Type B pancreatic cell (in vitro differentiated cells): ENCODE data around the gene DCLK2. TPM values are rescaled to one million over a fixed set of nuclear protein-coding genes. Genes with fewer than 3 reads are reported as not detected.
A peak's percentile ranks its signal among the peaks of the same experiment; 100 is the strongest.
"Not testable (repeated sequence)": the region's sequence is repeated elsewhere in the genome, so short reads cannot be mapped to it uniquely, and the experiment has no call there.

Source experiments
- DNase-seq: peaks from one replicate; pipeline ENCODE4 v3.0.0; 2021; ENCODE audit warnings: mixed read lengths; ENCODE audit not compliant: unreplicated experiment; ENCODE audit errors: extremely low spot score
- H3K27ac Mint-ChIP-seq: 2 replicates; pipeline ENCODE4 v1.8.0; 2021; ENCODE audit warnings: mild to moderate bottlenecking, mixed read lengths
- H3K27me3 Mint-ChIP-seq: 2 replicates; pipeline ENCODE4 v1.8.0; 2021; ENCODE audit warnings: mixed read lengths
- H3K36me3 Mint-ChIP-seq: 2 replicates; pipeline ENCODE4 v1.8.0; 2021; ENCODE audit warnings: mixed read lengths
- H3K4me1 Mint-ChIP-seq: one replicate; pipeline ENCODE4 v1.8.0; 2021; ENCODE audit warnings: mixed read lengths; ENCODE audit not compliant: unreplicated experiment
- H3K4me3 Mint-ChIP-seq: 2 replicates; pipeline ENCODE4 v1.8.0; 2021; ENCODE audit warnings: mild to moderate bottlenecking, mixed read lengths
- H3K9me3 Mint-ChIP-seq: 2 replicates; pipeline ENCODE4 v1.8.0; 2021; ENCODE audit warnings: mixed read lengths
- CTCF ChIP-seq: fragments of 200-600 bp; sonication (generic); conservative IDR thresholded peaks from 2 replicates; pipeline ENCODE4 v1.5.0; 2021; ENCODE audit warnings: antibody characterized with exemption, mild to moderate bottlenecking
- total RNA-seq: library from RNA; stranded (reverse); gene quantifications from 2 replicates; pipeline ENCODE4 v1.2.1, GENCODE V29; 2021; ENCODE audit warnings: low replicate concordance

DCLK2 gene
- total RNA-seq, 1 donor from 2014 or later, result 24.9 TPM

- no peak for TF ChIP-seq CTCF
- Mint-ChIP-seq H3K4me3 (no peak overlapping the region), H3K36me3 (peaks cover 8% of the 10 kb centered on the region), H3K9me3 (peaks cover 9% of the 10 kb centered on the region), H3K4me1 (peaks cover 49% of the 10 kb centered on the region), H3K27me3 (peaks cover 10% of the 10 kb centered on the region), H3K27ac (peak overlapping the region; percentile 24)
- DNase-seq, result no peak
Observed at GRCh38 chr4:150173982-150174398, 95.7 kb downstream of the DCLK2 start.

- DNase-seq, result no peak
- H3K4me3 Mint-ChIP-seq, result peak overlapping the region; percentile 51
- peaks cover 8% of the 10 kb centered on the region for H3K36me3 Mint-ChIP-seq
- peaks cover 9% of the 10 kb centered on the region for H3K9me3 Mint-ChIP-seq
- peaks cover 49% of the 10 kb centered on the region for H3K4me1 Mint-ChIP-seq
- peaks cover 14% of the 10 kb centered on the region for H3K27me3 Mint-ChIP-seq
- TF ChIP-seq CTCF, result no peak
- peak overlapping the region; percentile 54 for H3K27ac Mint-ChIP-seq
Observed at GRCh38 chr4:150176547-150176946, 98.3 kb downstream of the DCLK2 start.

GRCh38 chr4:150178161-150178560, 99.9 kb downstream of the DCLK2 start:
- H3K9me3 Mint-ChIP-seq, result peaks cover 6% of the 10 kb centered on the region
- TF ChIP-seq CTCF, result no peak
- no peak overlapping the region for H3K4me3 Mint-ChIP-seq
- H3K4me1 Mint-ChIP-seq, result peaks cover 42% of the 10 kb centered on the region
- peaks cover 4% of the 10 kb centered on the region for H3K36me3 Mint-ChIP-seq
- no peak for DNase-seq
- peaks cover 12% of the 10 kb centered on the region for H3K27me3 Mint-ChIP-seq
- H3K27ac Mint-ChIP-seq, result no peak overlapping the region

GRCh38 chr4:150181536-150181935, 103.3 kb downstream of the DCLK2 start:
- Mint-ChIP-seq H3K9me3 (peaks cover 5% of the 10 kb centered on the region), H3K4me1 (peaks cover 18% of the 10 kb centered on the region), H3K27me3 (peaks cover 5% of the 10 kb centered on the region), H3K36me3 (peaks cover 8% of the 10 kb centered on the region), H3K4me3 (no peak overlapping the region), H3K27ac (no peak overlapping the region)
- no peak for DNase-seq
- no peak for TF ChIP-seq CTCF

- Mint-ChIP-seq H3K4me1 (peaks cover 8% of the 10 kb centered on the region), H3K9me3 (peaks cover 5% of the 10 kb centered on the region), H3K27me3 (peaks cover 5% of the 10 kb centered on the region), H3K27ac (no peak overlapping the region), H3K4me3 (no peak overlapping the region), H3K36me3 (peaks cover 8% of the 10 kb centered on the region)
- no peak for TF ChIP-seq CTCF
- DNase-seq, result no peak
Observed at GRCh38 chr4:150182794-150183193, 104.5 kb downstream of the DCLK2 start.

- H3K27ac Mint-ChIP-seq, H3K4me3 Mint-ChIP-seq, H3K4me1 Mint-ChIP-seq, H3K27me3 Mint-ChIP-seq, DNase-seq, H3K9me3 Mint-ChIP-seq, H3K36me3 Mint-ChIP-seq: not testable (repeated sequence)
Observed at GRCh38 chr4:150185033-150185432, 106.8 kb downstream of the DCLK2 start.
